CMK (cell line): ENCODE measurements around the gene LRRC15.

Experiments
- DNase-seq: peaks from one replicate; pipeline ENCODE4 v3.0.0-alpha.2; 2010; ENCODE audit warnings: low read depth

LRRC15 gene

GRCh38 chr3:194384569-194385001, 15.0 kb upstream of the LRRC15 start:
- DNase-seq: no peak

GRCh38 chr3:194384156-194384555, 14.6 kb upstream of the LRRC15 start:
- no peak for DNase-seq

GRCh38 chr3:194383276-194383940, 13.9 kb upstream of the LRRC15 start:
- no peak for DNase-seq

- no peak for DNase-seq
Observed at GRCh38 chr3:194382892-194383223, 13.3 kb upstream of the LRRC15 start.

- no peak for DNase-seq
Observed at GRCh38 chr3:194382196-194382891, 12.8 kb upstream of the LRRC15 start.

DNA sequence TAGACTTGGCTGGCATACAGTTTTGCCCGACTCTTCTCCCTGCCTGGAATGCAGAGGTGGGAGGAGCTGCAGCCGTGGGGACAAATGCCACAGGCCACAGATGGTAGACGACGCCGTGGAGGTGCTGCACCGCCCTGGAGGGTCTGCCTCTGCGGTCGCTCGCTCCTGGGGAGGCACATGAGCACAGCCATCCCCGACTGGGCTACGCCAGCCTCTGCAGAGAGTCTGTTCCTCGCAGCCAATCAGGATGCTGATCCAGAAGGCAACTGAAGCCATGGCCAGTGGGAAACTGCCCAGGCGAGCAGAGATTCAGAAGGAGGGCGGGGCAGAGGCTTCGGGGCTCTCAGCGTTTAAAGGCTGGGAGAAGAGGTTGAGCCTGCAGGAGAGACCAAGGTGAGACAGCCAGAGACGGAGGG, 11.9 kb upstream of the LRRC15 start:
- no peak for DNase-seq

DNA sequence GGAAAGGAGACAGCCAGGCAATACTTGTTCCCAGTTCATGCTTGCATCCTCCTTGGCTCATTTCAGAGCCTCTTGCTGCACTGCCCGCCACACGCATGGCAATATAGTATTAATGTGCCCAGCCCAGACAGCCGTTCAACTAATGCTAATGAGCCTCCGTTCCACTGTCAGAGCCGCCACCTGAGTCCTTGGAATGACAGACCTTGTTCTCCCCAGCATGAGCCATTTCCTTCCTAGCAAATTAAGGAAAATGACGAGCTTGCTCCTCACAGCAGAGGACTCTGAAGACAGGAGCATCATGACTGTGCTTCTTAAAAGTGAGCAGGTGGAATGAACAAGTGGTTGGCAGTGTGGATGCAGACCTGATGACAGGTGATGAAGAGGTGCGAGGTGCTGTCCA, 10.8 kb upstream of the LRRC15 start:
- DNase-seq: no peak

- no peak for DNase-seq
Observed at GRCh38 chr3:194379651-194380050, 10.1 kb upstream of the LRRC15 start.

DNA sequence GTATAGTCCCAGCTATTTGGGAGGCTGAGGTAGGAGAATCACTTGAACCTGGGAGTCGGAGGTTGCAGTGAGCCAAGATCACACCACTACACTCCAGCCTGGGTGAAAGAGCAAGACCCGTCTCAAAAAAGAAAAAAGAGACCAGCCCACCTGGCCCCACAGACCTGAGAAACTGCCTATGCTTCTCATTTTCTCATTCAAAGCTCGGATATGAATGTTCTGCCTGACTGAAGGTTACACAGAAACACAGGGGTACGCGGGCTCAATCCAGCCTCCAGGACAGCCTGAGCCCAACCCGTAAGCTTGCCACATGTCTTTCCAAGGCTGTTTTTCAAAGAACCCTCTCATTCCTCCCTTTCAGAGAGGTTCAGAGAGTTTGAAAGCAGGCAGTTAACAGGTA, 9.7 kb upstream of the LRRC15 start:
- DNase-seq: no peak

- DNase-seq: no peak
Observed at GRCh38 chr3:194377708-194378107, 8.2 kb upstream of the LRRC15 start.

DNA sequence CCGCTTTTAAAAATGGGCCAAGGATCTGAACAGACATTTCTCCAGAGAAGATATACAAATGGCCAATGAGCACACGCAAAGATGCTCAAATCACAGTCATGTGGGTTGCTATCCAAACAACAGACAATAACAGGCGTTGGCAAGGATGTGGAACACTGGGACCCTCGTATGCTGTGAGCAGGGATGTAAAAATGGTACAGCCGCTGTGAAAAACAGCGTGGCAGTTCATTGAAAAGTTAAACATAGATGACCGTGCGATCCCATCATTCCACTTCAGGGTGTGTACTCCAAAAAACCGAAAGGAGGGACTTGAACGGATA, 6.7 kb upstream of the LRRC15 start:
- DNase-seq: no peak

DNA sequence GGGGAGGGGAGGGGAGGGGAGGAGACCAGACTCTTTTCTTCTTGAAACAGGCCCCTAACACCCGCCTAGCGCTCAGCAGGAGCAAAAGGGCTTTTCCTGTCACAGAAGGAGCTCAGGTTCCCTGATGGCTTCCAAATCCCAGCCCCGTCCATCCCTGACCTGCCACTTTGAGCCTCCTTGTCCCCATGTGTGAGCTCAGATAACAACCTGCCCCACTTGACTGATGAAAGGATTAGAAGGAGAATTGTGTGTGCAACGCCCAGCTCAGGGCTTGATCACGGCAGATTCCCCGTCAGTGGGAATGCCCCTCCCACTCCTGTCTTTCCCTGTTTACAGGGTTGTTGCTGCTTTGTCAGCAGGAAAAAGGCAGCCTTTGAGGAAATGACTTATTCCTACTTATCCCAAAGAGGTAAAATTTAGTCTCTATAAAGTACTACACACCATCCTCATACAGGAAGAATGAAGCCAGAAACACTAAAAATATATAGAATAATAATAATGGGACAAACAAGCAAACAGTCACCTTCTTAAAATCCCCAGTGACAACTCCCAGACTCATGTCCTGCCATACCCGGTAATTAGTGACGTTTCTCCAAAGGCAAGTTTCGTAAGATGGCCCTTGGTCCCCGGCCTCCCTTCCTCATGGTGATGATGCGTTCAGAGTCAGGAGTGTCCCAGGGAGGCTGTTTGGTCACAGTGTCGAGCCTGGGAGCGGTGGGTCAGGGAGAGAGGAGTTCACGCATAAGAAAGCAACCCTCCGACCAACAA, 6.1 kb upstream of the LRRC15 start:
- DNase-seq: no peak

DNA sequence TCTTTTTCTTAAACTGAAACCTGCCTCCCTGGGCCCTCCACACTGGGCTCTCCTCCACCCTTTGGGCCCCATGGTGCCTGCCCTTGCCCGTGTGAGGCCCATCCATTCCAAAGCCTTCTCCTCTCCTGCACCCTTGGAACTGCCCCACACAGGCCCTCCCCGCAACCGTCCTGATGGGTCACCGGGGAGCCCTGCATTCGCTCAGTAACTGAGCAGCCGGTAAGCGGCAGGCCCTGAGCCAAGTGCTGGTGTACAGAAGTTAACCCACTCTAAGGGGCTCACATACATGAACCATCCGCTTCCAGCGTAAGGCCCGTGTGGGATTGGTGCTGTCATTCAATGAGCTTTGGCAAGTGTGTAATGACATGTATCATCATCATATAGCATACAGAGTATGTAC, 5.4 kb upstream of the LRRC15 start:
- no peak for DNase-seq

DNA sequence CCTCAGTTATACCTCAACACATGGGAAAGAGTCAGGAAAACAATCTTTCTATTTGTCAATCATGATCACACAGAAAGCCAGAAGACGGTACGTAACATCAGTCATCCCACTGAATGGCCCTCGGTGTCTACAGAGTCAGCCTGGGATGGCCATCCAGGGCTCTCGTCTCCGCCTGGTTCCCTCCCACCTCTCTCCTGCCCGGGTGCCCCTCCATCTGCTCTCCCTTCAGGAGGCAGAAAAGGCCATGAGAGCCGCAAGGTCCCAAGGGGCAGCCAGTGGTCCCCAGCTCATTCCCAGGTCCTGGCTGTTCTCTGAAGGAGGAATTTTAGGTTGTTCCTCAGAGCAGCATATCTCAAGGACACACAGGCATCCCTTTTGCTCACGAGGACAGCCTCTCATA, 4.4 kb upstream of the LRRC15 start:
- no peak for DNase-seq

GRCh38 chr3:194373028-194373427, 3.5 kb upstream of the LRRC15 start:
- no peak for DNase-seq

- no peak for DNase-seq
Observed at GRCh38 chr3:194370753-194371152, 1.2 kb upstream of the LRRC15 start.

DNA sequence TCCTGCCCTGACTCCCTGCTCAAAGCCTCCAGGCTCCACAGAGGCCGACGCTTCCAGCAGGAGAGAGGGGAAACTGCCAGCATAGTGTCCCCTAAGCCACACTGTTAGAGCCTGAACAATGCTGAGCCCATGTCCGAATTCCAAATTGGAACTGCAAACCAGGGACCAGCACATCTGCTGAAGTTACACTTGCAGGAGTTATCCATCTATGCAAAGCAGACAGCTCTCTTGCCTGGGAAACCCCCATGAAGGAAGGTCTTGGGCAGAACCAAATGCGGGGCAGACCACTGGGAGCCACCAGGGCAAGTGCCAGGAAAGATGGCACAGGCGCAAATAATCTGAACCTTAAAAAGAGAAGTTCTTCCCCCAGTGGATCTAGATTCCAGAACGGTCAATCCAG, 625 bp downstream of the LRRC15 start:
- no peak for DNase-seq

DNA sequence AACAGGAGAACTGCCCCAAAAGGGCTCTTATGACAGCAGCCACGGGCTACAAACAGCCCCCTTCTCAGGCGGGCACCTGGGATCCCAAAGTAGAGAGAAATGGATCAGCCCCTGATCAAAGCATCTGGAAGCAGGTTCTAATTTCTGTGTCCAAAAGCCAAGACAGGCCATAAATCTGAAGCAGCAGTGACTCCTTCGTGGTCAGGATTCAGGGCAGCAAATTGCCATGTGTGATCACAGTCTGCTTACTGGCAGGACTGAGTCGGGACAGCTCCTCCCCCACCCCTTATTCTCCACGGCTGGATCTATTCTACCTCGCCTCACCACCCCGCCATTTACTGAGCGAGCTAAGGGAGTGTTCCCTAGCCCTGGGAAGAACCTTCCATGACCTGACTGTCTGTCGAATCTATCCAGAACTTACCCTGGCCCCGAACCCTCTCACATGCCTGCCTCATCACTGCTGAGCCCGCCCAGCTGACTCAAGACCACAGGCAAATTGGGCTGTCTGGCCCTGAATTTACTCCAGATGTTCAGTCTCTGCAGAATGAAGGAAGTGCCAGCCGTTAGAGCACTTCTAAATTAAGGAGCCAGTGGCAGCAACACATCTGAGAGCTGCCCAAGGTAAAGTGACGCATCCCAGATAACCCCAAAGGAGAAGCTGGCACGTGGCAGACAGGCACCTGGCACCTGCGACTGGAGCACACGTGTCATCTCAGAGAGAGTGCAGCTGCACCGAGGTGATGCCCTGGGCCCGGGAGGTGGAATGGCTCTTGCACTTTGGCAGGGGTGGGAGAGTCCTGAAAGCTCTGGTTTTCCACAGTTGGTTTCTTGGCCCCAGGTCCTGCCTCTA, 1.3 kb downstream of the LRRC15 start:
- DNase-seq: no peak

GRCh38 chr3:194365978-194366490, 3.5 kb downstream of the LRRC15 start:
- no peak for DNase-seq

DNA sequence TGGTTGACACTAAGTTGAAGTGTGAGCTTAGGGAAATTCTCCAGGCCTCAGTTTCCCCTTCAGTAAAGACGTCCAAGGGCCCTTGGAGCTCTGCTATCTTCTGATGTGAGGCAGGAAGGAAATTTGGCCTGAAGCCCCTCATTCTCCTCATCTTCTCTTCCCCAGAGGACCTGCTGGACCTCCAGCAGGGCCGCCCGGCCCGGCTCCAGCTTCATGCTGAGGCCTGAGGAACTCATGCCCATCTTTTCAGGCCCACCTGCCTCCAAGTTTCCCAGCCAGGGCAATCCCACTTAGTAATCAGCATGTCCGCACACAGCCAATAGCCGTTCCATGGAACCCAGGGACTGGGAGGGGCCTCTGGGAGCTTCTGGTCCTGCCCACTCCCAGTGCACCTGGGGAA, 4.0 kb downstream of the LRRC15 start:
- DNase-seq: no peak

DNA sequence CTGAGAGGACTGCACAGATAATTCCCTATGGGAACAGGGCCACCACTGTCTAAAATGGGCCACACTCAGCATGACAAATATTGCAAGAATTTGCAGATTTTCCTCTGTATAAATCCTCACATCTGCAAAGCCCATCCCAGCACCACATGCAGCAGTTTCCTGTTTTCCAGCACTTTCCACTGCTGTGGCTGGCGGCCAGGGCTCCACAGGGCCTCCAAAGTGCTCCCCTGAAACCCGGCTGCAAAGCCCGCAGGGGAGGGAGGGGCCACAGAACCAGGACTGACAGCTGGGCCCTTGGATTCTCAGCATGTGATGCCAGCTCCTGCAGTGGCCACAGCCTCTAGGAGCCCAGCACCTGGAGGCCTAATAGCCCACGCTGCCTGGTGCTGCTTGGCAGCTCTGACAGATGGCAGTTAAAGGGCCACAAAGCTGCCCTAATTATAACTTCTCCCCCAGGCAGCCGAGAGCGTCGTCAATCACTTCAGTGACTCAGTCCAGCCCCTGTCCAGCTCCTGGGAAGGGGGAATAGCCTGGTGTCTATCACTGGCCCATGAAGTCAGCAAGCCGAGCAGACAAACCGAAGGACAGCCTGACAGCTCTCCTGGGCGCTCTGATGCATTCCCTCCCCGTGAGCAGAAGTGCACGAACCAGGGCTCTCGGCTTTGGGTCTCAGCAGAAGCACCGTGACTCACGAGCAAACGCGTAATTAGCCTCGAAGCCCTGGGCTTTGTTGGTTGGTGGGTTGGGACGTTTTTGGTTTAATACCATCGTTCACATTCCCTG, 4.7 kb downstream of the LRRC15 start:
- DNase-seq: no peak

GRCh38 chr3:194364314-194364651, 5.3 kb downstream of the LRRC15 start:
- no peak for DNase-seq
